ENCODE results near the gene ULK3. TPM values are rescaled to one million over a fixed set of nuclear protein-coding genes. Genes with fewer than 3 reads are reported as not detected.

ULK3 gene
- total and polyA plus RNA-seq, 10 of the 15 experiments (the other 5 are each of a cell fraction or from before 2014, with no cell fraction given) = 0.64 to 38.8 (median 27.1) TPM

DNA sequence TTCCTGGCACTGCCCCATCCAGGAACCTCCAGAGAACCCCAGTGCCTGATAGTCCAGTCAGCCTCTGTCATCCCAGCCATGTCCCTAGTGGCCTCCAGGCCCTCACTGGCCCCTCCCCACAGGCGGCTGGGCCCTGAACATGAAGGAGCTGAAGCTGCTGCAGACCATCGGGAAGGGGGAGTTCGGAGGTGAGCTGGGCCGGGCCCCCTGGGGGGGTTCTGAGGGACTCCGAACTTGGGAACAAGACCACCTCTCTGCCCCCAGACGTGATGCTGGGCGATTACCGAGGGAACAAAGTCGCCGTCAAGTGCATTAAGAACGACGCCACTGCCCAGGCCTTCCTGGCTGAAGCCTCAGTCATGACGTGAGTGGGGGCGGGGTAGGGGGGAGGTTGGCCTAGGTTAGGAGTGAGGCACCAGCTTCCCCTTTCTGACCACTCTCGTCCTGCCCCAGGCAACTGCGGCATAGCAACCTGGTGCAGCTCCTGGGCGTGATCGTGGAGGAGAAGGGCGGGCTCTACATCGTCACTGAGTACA is 42.3 kb downstream of the ULK3 start (continued):
- TF ChIP-seq REST (IDR thresholded peaks at IDR 0.05; ENCODE audit: low read depth, low read length) = no peak
- no peak for TF ChIP-seq CUX1 (IDR thresholded peaks at IDR 0.05; ENCODE audit: insufficient replicate concordance, low read depth, low read length)
- no peak for TF ChIP-seq POU2F2 (IDR thresholded peaks at IDR 0.05; ENCODE audit: borderline replicate concordance, low read depth, low read length)
- no peak for TF ChIP-seq DPF2 (IDR thresholded peaks at IDR 0.05)

Measured in GM12878 (cell line).